Measurements from ENCODE around the gene ZNF862. TPM values are rescaled to one million over a fixed set of nuclear protein-coding genes. Genes with fewer than 3 reads are reported as not detected.

ZNF862 gene
- total RNA-seq, 1 donor from 2014 or later = 27.4 TPM

- H3K4me1 Mint-ChIP-seq = peaks cover 9% of the 10 kb centered on the region
- no peaks in the 10 kb centered on the region for H3K9me3 Mint-ChIP-seq
- peaks cover 4% of the 10 kb centered on the region for H3K27me3 Mint-ChIP-seq (ENCODE audit: low read depth)
- H3K27ac Mint-ChIP-seq = no peak overlapping the region
- DNase-seq (ENCODE audit: low spot score in 2 of 2, unreplicated experiment in 2 of 2) = no peak
- TF ChIP-seq, protein P1, sequence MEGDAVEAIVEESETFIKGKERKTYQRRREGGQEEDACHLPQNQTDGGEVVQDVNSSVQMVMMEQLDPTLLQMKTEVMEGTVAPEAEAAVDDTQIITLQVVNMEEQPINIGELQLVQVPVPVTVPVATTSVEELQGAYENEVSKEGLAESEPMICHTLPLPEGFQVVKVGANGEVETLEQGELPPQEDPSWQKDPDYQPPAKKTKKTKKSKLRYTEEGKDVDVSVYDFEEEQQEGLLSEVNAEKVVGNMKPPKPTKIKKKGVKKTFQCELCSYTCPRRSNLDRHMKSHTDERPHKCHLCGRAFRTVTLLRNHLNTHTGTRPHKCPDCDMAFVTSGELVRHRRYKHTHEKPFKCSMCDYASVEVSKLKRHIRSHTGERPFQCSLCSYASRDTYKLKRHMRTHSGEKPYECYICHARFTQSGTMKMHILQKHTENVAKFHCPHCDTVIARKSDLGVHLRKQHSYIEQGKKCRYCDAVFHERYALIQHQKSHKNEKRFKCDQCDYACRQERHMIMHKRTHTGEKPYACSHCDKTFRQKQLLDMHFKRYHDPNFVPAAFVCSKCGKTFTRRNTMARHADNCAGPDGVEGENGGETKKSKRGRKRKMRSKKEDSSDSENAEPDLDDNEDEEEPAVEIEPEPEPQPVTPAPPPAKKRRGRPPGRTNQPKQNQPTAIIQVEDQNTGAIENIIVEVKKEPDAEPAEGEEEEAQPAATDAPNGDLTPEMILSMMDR (IDR thresholded peaks at IDR 0.05; ENCODE audit: unreplicated experiment) = no peak
- no peaks in the 10 kb centered on the region for H3K36me3 Mint-ChIP-seq
- no peak overlapping the region for H3K4me3 Mint-ChIP-seq
Observed at GRCh38 chr7:149878523-149878921, 40.3 kb downstream of the ZNF862 start.

DNA sequence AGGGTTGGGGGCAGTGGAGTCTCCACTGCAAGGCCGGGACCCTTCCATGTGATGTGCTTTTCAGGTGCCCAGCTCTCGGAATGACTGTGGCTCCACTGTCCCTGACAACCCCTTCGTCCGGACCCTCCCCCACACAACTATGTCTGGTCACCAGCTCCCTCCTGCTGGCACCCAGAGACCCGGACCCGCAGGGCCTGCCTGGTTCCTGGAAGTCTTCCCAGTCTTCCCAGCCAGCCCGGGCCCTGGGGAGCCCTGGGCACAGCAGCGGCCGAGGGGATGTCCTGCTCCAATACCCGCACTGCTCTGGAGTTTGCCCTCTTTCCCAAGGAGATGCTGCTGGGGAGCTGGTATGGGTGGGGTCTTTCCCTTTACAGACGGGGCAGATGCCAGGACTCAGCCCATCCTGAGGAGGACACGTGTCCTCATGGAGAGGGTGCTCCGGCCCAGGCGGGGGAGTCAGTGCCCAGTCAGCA is 41.1 kb downstream of the ZNF862 start:
- Mint-ChIP-seq H3K4me3 (no peak overlapping the region), H3K27ac (no peak overlapping the region), H3K36me3 (no peaks in the 10 kb centered on the region), H3K4me1 (peaks cover 9% of the 10 kb centered on the region), H3K9me3 (no peaks in the 10 kb centered on the region), H3K27me3 (ENCODE audit: low read depth) (peaks cover 4% of the 10 kb centered on the region)
- DNase-seq (ENCODE audit: low spot score in 2 of 2, unreplicated experiment in 2 of 2) = no peak
- TF ChIP-seq, protein P1 (IDR thresholded peaks at IDR 0.05; ENCODE audit: unreplicated experiment) = no peak

DNA sequence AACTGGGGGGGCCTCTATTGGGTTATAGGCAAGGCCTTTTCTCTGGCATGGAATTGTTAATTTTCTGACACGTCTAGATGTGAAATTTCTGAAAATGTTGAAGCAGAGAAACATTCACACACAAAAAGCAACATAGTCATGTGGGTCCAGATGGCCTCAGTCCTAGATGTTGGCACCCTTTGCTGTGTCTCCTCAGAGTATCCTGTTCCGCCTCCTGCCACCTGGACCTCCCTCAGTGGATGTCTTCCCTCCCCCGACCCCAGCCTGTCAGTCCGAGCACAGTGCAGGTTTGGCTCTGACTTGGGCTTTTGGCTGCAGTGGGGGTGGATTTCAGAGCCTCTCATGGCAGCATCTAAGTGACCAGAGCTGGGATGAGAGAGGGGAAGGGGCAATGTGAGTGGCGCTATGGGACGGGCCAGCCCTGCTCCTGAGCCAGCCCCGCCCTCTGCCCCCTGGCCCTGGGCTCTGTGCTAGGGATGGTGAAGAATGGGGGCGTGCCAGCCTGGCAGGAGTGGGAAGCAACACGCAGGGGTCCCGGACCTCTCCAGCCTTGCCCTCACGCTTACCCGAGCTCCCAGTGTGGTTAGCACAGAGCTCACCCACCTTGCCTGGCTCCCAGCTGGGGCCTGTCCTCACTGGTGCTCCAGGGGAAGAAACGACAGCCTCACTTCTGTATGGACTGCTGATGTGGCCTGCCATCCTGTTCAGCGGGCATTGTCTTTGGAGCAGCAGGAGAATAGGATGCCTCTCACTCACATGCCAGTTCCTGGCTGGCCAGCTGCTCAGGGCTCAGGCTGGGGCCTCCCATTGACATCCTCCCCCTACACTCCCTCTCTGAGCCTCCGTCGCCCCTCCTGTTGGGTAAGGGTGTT is 41.8 kb downstream of the ZNF862 start:
- Mint-ChIP-seq H3K27ac (no peak overlapping the region), H3K4me1 (peaks cover 3% of the 10 kb centered on the region), H3K27me3 (ENCODE audit: low read depth) (peaks cover 4% of the 10 kb centered on the region), H3K9me3 (no peaks in the 10 kb centered on the region), H3K4me3 (no peak overlapping the region), H3K36me3 (no peaks in the 10 kb centered on the region)
- TF ChIP-seq, protein P1 (IDR thresholded peaks at IDR 0.05; ENCODE audit: unreplicated experiment) = no peak
- DNase-seq (ENCODE audit: low spot score in 2 of 2, unreplicated experiment in 2 of 2) = no peak

DNA sequence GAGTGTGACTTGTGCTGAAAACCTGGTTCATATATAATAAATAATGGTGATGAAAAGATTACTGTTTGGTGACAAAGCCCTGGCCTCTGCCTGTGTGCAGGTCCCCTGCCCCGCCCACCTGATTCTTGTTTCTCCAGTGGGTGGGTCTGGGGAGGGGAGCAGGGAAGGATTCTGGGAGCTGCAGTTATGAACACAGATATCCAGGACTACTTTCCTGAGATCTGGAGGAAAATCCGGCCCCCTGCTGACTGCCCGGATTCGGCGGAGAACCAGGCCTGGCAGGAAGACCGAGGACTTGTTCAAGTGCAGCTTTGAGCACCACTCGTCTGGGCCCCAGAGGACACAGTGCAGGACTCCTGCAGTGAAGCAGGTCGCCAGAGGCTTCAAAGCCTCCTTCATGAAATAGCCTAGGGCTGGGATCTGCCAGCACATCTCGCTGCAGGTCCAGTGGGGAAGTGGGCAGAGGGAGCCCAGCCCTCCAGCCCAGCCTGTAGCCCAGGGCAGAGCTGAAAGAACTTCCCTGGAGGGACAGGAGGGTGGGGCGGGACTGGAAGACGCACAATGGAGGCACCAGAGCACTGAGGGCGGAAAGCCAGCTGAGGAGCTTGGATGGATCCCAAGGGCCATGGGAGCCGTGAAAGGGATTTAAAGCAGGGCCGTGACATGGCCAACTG is 42.6 kb downstream of the ZNF862 start:
- H3K4me3 Mint-ChIP-seq = no peak overlapping the region
- H3K27ac Mint-ChIP-seq = no peak overlapping the region
- DNase-seq (ENCODE audit: low spot score in 2 of 2, unreplicated experiment in 2 of 2) = no peak

GRCh38 chr7:149881328-149882247 is 43.4 kb downstream of the ZNF862 start:
- Mint-ChIP-seq H3K9me3 (no peaks in the 10 kb centered on the region), H3K4me1 (peaks cover 2% of the 10 kb centered on the region), H3K36me3 (no peaks in the 10 kb centered on the region), H3K27ac (no peak overlapping the region), H3K4me3 (no peak overlapping the region), H3K27me3 (ENCODE audit: low read depth) (peaks cover 1% of the 10 kb centered on the region)
- TF ChIP-seq, protein P1 (IDR thresholded peaks at IDR 0.05; ENCODE audit: unreplicated experiment) = no peak
- DNase-seq (ENCODE audit: low spot score in 2 of 2, unreplicated experiment in 2 of 2) = peak in 1 of 2 experiments; percentile 31

More for the DNA sequence above, 42.6 kb downstream of the ZNF862 start:
- Mint-ChIP-seq H3K4me1 (peaks cover 2% of the 10 kb centered on the region), H3K27me3 (ENCODE audit: low read depth) (no peaks in the 10 kb centered on the region), H3K36me3 (no peaks in the 10 kb centered on the region), H3K9me3 (no peaks in the 10 kb centered on the region)
- TF ChIP-seq, protein P1 (IDR thresholded peaks at IDR 0.05; ENCODE audit: unreplicated experiment) = no peak
